Testis (tissue), 3 donors: Measurements from ENCODE around the gene NOS3. TPM values are rescaled to one million over a fixed set of nuclear protein-coding genes. Genes with fewer than 3 reads are reported as not detected.

Source experiments
- DNase-seq: peaks from one replicate; pipeline ENCODE4 v3.0.0-alpha.2; 2019
- H3K27ac ChIP-seq, 2 donors: fragments of 200-600 bp; sonication (generic); one replicate each; pipeline ENCODE4 v1.5.1; 2019
- H3K27me3 ChIP-seq: fragments of 200-600 bp; sonication (generic); one replicate; pipeline ENCODE4 v1.5.1; 2019
- H3K36me3 ChIP-seq: fragments of 200-600 bp; sonication (generic); one replicate; pipeline ENCODE4 v1.5.1; 2017; ENCODE audit warnings: low read depth; ENCODE audit errors: missing control alignments
- H3K4me1 ChIP-seq: fragments of 200-600 bp; sonication (generic); one replicate; pipeline ENCODE4 v1.5.1; 2019
- H3K4me3 ChIP-seq, 2 donors: fragments of 200-600 bp; sonication (generic); one replicate each; pipeline ENCODE4 v1.5.1; 2017 to 2019
- H3K9me3 ChIP-seq: fragments of 200-600 bp; sonication (generic); one replicate; pipeline ENCODE4 v1.5.1; 2017
- POLR2A ChIP-seq: fragments of 450-650 bp; IDR thresholded peaks from one replicate; pipeline ENCODE4 v1.6.1; 2017; ENCODE audit warnings: antibody characterized with exemption, mild to moderate bottlenecking, moderate library complexity
- WGBS, 2 donors: methylation state at CpG; one replicate each; pipeline ENCODE4 v1.1.5; 2018; 5-methylcytosine and 5-hydroxymethylcytosine counted together
- intact Hi-C: fragments of 100-400 bp; cut with DNase I; formaldehyde crosslinking; loops from one replicate; pipeline ENCODE4 v1.15.1; 2023; ENCODE audit warnings: low total_unique reads
- polyA plus RNA-seq: library from polyadenylated mRNA; stranded (reverse); fragments of 350-450 nt; fragmentation: Illumina TruSeq; extraction: RNeasy Lipid Tissue Mini Kit (QIAGEN cat#74804); gene quantifications from one replicate; pipeline ENCODE4 v1.2.3, GENCODE V29; 2014; ENCODE audit warnings: low read depth, low replicate concordance; ENCODE audit not compliant: insufficient read depth
- total RNA-seq, 2 donors: library from RNA; depleted of rRNA; stranded (reverse); fragments of >200 nt; gene quantifications; one replicate each; pipeline ENCODE4 v1.2.3, GENCODE V29; 2016
- TF ChIP-seq, protein P1 (sequence below), 3 experiments: fragments of 450-650 bp in 2 of 3; fragments of 200-600 bp in 1 of 3; sonication (generic) in 1 of 3; IDR thresholded peaks; one replicate each; pipeline ENCODE4 v1.5.1; 2016 to 2019; ENCODE audit warnings: antibody characterized with exemption in 3 of 3, mild to moderate bottlenecking in 2 of 3, moderate library complexity in 1 of 3

Gene NOS3
- total and polyA plus RNA-seq, 3 donors from 2014 or later: 19.5 to 36.6 (median 25.0) TPM

DNA sequence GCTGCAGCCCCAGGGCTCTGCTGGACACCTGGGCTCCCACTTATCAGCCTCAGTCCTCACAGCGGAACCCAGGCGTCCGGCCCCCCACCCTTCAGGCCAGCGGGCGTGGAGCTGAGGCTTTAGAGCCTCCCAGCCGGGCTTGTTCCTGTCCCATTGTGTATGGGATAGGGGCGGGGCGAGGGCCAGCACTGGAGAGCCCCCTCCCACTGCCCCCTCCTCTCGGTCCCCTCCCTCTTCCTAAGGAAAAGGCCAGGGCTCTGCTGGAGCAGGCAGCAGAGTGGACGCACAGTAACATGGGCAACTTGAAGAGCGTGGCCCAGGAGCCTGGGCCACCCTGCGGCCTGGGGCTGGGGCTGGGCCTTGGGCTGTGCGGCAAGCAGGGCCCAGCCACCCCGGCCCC, 2.7 kb downstream of the NOS3 start:
- no peak for TF ChIP-seq POLR2A
- TF ChIP-seq, protein P1, sequence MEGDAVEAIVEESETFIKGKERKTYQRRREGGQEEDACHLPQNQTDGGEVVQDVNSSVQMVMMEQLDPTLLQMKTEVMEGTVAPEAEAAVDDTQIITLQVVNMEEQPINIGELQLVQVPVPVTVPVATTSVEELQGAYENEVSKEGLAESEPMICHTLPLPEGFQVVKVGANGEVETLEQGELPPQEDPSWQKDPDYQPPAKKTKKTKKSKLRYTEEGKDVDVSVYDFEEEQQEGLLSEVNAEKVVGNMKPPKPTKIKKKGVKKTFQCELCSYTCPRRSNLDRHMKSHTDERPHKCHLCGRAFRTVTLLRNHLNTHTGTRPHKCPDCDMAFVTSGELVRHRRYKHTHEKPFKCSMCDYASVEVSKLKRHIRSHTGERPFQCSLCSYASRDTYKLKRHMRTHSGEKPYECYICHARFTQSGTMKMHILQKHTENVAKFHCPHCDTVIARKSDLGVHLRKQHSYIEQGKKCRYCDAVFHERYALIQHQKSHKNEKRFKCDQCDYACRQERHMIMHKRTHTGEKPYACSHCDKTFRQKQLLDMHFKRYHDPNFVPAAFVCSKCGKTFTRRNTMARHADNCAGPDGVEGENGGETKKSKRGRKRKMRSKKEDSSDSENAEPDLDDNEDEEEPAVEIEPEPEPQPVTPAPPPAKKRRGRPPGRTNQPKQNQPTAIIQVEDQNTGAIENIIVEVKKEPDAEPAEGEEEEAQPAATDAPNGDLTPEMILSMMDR (IDR thresholded peaks at IDR 0.05): no peak
- H3K9me3 ChIP-seq: no peaks in the 10 kb centered on the region
- no peaks in the 10 kb centered on the region for H3K36me3 ChIP-seq
- 92 to 93% methylated on average over 3 to 14 of the region's 14 CpGs for WGBS, 2 donors
- DNase-seq: no peak
- no peaks in the 10 kb centered on the region for H3K27me3 ChIP-seq
- H3K4me1 ChIP-seq: peaks cover 22% of the 10 kb centered on the region
- no peak overlapping the region for H3K27ac ChIP-seq
- H3K4me3 ChIP-seq: no peak overlapping the region
- intact Hi-C loops: no loop called here

DNA sequence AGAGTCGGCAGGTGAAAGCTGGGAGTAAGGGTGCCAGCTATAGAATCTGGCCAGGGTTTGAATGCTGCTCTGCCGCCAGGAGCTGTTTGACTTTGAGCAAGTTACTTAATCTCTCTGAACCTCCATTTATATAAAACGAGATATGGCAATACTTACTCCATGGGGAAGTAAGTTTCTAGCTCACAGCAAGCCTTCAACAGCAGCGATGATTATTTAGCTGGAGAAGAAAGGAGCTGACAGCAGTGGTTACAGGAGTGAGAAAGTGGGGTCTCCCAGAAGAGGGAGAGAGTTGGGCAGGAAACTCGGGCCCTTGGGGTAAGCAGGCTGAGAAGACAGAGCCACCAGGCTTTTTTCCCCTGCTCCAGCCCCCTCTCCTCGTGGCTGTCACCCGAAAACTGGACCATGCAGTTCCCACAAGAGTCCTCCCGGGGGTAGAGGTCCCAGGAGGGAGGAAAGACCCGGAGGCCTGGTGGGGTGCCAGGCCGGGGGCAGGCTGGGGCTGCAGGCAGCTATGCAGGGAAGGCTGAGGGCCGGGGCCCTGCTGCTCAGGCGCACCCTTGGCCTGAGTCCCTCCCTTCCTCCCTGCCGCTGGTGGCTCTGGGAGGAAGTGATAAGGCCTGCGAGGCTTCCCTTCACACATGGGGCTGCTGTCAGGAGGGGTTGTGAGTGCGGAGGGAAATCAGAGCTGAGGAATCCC, 3.5 kb downstream of the NOS3 start:
- intact Hi-C loops: no loop called here
- no peaks in the 10 kb centered on the region for H3K27me3 ChIP-seq
- no peak overlapping the region for H3K4me3 ChIP-seq
- WGBS, 2 donors: 56 to 58% methylated on average over 9 to 14 of the region's 15 CpGs
- DNase-seq: peak; percentile 54
- peaks cover 14% of the 10 kb centered on the region for H3K4me1 ChIP-seq
- TF ChIP-seq, protein P1 (IDR thresholded peaks at IDR 0.05): no peak
- no peak for TF ChIP-seq POLR2A
- no peaks in the 10 kb centered on the region for H3K9me3 ChIP-seq
- no peak overlapping the region for H3K27ac ChIP-seq
- no peaks in the 10 kb centered on the region for H3K36me3 ChIP-seq

DNA sequence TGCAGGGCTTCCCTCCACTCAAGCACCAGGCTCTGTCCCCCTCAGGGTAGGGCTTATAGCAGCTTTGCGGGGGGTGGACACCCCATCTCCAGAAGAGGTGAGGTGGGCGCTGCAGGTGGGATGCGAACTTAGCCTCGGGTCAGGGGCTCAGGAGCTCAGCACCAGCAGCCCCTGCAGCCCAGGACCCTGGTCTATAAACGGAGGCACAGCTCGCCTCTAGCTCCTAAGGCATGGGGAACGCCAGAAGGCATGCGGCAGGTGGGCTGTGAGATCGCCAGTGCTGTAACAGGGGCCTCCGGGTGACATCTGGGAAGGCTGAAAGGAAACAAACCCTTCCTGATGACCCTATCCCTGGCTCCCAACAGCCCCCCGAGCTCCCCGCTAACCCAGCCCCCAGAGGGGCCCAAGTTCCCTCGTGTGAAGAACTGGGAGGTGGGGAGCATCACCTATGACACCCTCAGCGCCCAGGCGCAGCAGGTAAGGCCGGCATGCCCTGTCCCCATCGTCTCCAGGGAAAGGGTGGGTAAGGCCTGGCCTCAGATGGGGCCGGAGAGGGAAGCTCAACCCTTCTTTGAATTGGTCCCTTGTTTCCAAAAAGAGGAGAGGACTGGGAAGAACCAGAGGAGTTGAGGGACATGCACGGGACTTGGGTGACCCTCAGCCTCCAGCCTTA, 4.2 kb downstream of the NOS3 start:
- intact Hi-C loops: no loop called here
- Histone ChIP-seq H3K27me3 (no peaks in the 10 kb centered on the region), H3K36me3 (no peaks in the 10 kb centered on the region), H3K4me1 (peaks cover 8% of the 10 kb centered on the region), H3K9me3 (no peaks in the 10 kb centered on the region), H3K27ac (no peak overlapping the region), H3K4me3 (no peak overlapping the region)
- TF ChIP-seq, protein P1 (IDR thresholded peaks at IDR 0.05): no peak
- no peak for TF ChIP-seq POLR2A
- 77 to 78% methylated on average over 6 to 19 of the region's 19 CpGs for WGBS, 2 donors
- DNase-seq: no peak

DNA sequence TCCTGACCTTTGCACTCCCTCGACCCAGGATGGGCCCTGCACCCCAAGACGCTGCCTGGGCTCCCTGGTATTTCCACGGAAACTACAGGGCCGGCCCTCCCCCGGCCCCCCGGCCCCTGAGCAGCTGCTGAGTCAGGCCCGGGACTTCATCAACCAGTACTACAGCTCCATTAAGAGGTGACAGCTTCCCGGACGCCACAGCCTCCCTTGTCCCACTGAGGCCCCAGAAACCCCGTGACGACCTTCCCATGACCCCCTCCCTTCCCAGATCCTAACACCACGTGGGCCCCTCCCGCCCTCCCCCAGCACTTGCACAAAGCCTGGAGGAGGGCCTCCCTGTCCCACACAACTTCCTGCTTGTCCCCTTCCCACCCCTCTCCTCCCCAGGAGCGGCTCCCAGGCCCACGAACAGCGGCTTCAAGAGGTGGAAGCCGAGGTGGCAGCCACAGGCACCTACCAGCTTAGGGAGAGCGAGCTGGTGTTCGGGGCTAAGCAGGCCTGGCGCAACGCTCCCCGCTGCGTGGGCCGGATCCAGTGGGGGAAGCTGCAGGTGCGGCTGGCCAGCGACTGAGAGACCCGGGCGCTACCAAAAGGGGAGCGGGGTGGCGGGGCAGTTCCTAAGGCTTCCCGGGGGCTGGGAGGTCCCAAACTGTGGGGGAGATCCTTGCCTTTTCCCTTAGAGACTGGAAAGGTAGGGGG, 5.7 kb downstream of the NOS3 start:
- H3K9me3 ChIP-seq: no peaks in the 10 kb centered on the region
- H3K4me1 ChIP-seq: peaks cover 8% of the 10 kb centered on the region
- TF ChIP-seq, protein P1 (IDR thresholded peaks at IDR 0.05): no peak
- no peak for TF ChIP-seq POLR2A
- no peak for DNase-seq
- H3K4me3 ChIP-seq: no peak overlapping the region
- H3K27me3 ChIP-seq: no peaks in the 10 kb centered on the region
- intact Hi-C loops: no loop called here
- no peaks in the 10 kb centered on the region for H3K36me3 ChIP-seq
- H3K27ac ChIP-seq: no peak overlapping the region
- 51 to 81% methylated on average over 3 to 29 of the region's 31 CpGs for WGBS, 2 donors
